HG03039 (cell line): Measurements from ENCODE around the gene DBX1.

Experiments used
- ATAC-seq: cut with Tn5 transposase; IDR thresholded peaks from one replicate; pipeline ENCODE4 v1.9.1; 2021; ENCODE audit warnings: mild to moderate bottlenecking, moderate library complexity; ENCODE audit not compliant: unreplicated experiment

The DBX1 gene

DNA sequence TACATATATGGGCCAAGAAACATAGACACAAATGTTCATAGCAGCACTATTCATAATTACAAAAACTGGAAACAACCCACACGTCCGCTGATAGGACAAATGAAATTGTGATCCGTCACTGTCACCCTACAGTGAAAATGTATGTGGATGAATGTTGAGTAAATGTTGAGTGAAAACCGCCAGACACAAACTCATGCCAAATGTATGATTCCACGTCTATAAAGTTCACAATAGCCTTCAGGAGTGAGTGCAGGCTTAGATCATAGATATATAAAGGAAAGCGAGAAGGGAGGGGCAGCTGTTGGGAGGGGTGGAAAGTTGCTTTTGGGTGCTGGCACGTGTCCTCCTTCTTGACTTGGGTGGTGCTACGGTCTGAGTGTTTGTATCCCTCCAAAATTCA is 33.6 kb downstream of the DBX1 start:
- no peak for ATAC-seq

DNA sequence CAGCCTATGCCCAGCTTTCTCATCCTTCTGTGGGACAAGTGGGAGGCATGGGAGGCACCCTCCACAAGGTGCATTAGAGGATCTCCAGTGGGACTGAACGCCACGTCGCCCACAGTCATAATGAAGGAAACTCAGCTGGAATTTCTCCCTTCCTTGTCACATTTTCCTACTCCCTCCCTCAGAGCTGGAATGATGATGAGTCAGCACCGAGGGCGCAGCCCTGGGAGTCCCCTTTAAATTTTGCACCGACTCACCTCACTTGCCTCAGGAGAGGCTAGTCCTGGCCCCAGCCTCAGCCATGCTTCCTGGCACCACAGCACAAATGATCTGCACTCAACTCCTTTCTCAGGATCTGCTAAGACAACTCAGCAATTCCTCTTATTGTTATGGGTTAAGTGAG is 34.3 kb downstream of the DBX1 start:
- no peak for ATAC-seq

DNA sequence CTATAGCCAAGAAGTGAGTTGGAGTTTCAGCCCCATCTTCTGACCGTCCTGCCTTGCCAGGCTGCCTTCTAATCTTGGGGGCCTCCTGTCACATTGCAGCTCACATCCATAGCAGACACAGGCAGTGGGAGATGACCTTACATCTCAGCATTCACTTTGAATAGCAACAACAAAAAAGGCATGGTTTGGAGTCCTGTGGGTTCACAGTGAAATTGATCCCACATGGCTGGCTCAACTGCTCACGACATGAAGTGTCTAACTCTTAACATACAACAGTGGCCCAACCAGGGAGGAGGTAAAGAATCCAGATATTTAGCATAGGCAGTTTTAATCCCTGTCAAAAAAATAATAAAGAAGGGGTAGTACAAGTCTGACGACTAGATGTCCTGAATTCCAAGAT is 38.1 kb downstream of the DBX1 start:
- ATAC-seq, result no peak

DNA sequence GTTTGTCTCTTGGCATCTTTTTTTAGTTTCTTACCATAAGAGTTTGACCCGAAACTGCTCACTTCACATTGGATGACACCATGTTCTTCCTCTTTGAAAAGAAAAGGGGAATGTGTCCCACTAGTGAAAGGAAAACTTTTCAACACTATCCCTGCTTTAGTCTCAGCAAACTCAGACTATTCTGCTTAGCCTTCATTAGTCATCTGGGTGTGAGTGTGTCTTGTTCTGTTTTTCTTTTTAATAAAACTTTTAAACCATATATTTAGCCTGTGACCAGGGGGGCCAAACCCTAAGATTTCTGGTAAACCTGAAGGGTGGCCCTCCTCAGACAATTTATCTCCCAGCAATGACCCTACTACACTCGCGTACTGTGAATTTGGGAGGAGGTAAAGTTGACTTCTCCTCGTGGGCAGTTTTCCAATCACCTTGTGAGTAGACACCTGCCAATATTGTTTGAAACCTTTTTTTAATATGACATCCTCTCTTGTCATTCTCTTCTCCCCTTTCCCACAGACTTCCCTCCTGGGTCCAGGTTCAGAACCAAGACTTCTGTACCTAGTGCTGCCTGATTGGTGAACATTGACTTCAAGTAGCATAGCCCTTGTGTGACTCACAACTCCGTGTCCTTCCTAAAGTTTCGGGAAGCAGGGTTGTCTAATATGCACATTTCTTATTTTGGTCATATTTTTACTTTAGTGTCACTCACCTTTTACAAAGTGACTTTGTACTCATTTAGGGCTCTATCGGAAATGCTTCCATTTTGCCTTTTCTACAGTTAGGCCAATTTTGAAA is 39.9 kb downstream of the DBX1 start:
- no peak for ATAC-seq

DNA sequence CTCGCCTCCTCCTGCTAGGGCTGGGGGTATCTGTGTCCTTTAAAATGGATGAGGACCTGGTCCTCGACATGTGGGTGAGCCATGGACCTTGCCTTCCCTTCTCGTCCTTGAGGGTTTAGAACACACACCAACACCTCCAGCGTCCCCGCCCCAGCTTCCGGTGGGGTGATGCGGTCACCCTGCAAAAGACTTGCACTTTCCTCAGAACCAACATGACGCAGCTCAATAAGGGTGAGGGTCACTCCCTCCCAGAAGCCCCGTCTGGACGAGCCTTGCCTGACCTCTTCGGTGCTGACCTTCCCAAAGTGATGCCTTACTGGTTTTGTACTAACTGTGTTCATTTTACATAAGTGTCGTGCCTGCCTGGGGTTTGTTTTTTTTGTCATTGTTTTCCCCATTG is 41.0 kb downstream of the DBX1 start:
- no peak for ATAC-seq

DNA sequence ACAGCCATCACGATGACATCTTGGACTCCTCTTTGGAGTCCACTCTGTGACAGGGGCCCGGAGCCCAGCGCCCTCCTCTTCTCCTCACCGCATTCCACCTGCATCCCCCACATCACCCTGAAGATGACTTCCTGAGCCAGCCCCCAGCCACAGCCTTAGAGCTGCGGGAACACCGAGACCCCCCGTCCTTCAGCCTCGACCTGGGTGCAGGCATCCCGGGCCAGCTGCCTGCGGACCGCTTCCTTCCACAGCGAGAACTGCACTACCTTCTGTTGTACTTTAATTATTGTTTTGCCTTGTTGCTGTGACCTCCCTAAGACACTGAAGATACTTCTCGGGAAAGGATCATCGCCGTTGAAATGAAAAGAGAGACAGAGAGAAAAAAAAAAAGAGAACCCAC is 42.1 kb downstream of the DBX1 start:
- ATAC-seq, result no peak

DNA sequence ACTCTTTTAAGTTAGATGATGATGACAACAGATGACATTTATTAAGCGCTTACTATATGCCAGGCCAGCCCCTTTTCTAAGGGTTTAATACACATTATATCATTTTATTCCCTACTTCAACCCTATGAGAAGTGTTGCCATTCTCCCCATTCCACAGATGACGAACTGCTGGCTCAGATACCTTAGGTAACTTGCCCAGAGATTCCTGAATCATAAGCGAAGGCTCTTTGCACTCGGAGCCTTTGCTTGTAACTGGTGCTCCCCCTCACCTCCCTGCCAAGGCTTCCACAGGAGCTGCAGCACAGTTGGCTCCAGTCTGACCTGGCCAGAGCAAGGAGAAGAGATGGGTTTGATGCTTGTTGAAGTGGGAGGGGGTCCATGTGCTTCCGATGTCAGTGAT is 43.0 kb downstream of the DBX1 start:
- no peak for ATAC-seq

DNA sequence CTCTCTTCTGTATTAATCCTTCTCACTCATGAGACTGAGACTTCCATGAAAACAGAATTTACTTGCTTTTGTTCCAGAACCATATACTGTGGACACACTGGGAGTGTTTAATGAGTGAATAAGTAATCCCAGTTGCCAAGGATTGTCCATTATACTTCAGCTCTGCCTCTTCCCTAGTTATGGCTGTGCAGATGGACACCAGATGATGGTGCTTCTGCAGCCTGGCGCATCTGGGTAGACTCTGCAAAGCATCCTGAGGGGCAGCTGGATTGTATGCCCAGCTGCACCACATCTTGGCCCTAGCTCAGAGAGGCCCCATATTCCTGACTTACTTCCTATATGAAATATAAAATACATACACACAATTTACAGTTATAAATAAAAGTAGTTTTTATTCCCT is 43.5 kb downstream of the DBX1 start:
- ATAC-seq, result no peak

DNA sequence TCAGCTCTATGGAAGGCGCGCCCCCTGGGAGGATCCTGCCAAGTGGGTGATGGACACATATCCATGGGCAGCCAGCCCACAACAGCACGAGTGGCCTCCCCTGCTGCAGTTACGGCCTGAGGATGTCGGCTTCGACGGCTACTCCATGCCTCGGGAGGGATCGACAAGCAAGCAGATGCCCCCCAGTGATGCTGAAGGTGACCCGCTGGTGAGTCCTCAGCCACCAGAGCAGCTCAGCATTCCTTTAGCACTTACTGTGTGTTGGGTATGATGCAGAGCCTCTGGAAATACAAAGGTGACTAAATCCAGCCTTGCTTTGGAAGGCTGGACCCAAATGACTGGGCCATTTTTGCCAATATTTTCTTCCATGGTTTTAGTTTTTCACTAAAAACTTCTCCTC is 45.7 kb downstream of the DBX1 start:
- ATAC-seq, result no peak

DNA sequence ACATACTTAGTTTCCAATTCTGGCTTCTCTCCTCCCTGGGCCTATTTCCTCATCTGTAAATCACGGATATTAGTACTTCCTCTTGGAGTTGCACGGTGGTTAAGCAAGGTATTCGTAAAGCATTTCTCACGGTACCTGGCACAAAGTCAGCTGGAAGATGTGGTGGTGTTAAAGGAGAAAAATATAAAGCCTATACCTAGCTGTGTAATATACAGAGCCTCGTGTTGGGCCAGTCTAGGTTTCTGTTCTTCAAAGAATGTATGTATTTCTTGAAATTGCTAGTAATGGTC is 47.2 kb downstream of the DBX1 start:
- ATAC-seq, result no peak

DNA sequence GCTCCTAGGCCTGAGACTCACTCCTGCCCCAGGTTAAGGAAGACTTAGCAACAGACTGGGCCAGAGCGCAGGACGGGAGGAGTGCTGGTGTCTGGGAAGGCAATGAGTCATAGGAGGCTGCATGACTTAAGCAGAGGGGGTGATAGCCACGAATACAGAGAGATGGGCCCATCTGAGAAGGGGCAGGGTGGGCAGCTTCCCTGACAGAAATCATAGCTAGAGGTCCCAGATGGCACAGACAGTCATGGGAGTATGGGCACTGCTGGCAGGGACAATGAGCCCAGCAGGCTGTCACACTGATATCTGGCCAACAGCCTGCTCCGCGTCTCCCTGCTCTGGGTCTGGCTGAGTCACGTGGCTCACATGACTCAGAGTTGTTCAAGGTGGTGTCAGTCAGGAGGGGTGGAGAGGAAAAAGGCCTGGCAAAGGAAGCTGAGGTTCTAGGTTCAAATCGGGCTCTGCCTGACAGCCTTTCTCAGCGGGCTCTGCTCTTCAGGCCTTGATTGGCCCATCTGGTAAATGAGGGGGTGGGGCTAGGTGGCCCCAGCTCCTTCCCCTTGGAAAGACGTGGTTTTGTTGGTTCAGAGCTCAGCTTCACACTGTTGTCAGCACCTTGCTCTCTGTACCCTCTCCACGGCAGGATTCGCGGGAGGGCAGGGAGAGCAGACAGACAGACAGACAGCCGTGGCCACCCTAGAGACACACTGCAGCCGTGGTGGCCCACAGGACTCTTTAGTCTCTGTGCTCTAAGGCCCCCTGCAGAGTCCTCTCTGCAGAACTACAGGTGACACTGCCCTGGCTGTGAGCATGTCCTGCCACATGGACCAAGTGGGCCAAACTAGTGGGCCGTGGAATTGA is 47.8 kb downstream of the DBX1 start:
- no peak for ATAC-seq

DNA sequence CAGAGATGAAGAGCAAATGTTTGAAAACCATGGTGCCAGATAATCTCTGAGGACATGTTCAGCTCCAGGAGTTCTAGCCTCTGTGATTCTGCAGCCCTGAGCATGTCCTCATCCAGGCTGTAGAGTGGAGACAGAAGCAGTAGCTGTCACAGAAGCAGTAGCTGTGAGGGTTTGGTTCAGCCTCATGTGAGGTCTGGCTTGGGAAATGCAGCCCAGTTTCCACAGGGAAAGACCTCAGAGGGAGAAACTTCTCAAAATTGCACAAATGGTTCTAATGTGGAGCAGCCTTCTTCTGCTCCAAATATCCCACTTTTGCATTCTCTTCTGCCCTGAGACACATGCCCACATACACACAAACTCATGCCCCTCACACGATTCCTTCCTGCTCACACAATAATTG is 48.4 kb downstream of the DBX1 start:
- no peak for ATAC-seq

DNA sequence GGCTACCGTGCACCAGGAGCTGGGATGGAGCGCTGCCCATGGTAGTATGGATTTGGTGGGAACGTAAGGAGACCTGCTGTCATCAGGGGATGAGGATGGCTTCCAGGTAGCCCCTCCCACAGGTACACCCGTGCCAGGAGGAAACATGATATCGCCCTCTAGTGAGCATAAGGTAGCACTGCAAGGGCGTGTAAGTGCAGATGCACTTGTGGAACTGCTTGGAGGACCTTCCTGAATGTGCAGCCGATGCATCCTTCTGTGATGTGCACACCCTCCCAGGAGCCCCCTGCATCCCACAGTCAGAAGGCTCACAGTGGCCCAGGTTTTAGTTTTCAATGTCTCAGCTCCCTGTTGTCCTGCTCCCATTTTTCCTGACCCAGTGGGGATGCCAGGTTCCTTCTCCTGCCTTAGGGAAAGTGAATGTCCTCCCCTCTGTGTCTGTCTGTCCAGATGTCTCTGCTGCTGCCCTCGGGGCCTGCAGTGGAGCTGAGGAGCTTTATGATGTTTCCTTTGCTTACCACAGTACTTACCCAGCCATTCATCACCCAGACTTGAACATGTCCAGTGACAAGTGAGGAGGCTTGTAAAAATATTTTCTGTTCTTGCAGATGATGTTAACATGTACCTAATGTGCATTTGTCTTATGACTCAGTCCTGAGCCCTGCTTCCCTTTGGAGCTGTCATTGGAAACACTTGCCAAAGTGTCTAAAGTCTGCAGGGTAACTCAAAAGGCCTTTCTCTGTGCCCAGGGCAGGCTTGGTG is 49.2 kb downstream of the DBX1 start:
- ATAC-seq, result no peak

DNA sequence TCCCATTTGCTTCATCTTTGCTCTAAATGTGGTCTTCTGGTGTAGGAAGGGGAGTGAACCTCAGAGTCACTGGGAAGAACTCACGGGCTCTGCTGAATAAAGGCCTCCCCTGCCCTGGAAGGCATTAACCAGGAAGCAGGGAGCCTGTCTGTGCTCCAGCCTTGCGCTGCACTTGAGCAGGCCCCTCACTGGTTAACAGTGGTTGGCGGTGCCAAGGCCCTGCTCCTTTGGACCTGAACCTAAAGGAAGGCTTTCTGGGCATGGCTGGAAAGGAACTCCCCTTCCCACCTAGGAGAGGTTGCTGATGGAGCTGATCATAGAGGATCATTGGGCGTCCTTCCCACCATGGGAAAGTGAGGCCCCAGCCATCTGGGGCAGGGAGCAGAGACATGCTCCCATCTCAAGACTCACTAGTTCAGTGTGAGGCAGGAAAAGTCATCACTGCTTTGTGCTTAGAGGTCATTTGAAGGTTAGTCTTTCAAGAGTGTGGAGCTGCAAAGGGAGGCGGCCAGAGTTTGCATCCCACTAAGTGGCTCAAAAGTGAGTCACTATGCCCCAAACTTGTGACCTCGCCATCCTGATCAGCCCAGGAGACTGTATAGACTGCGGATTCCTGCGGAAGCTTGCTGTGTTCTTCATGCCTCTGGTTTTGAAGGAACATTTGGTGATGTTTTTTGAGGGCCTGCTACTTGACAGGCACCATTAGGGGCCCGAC is 50.4 kb downstream of the DBX1 start:
- no peak for ATAC-seq
